Dermis microvascular lymphatic vessel endothelial cell (primary cell): ENCODE data around the gene ARF1. TPM values are rescaled to one million over a fixed set of nuclear protein-coding genes. Genes with fewer than 3 reads are reported as not detected.

Experiments used
- DNase-seq, 2 donors: peaks; one replicate each; pipeline versions ENCODE4 v3.0.0 to v3.0.0-alpha.2; 2010; ENCODE audit warnings: low read depth in 2 of 2
- total RNA-seq: library from RNA; depleted of rRNA; stranded (reverse); fragments of >200 nt; gene quantifications from 2 replicates; pipeline ENCODE4 v1.2.1, GENCODE V29; 2014

ARF1 gene
- 219 and 329 TPM in 2 replicates for total RNA-seq

DNA sequence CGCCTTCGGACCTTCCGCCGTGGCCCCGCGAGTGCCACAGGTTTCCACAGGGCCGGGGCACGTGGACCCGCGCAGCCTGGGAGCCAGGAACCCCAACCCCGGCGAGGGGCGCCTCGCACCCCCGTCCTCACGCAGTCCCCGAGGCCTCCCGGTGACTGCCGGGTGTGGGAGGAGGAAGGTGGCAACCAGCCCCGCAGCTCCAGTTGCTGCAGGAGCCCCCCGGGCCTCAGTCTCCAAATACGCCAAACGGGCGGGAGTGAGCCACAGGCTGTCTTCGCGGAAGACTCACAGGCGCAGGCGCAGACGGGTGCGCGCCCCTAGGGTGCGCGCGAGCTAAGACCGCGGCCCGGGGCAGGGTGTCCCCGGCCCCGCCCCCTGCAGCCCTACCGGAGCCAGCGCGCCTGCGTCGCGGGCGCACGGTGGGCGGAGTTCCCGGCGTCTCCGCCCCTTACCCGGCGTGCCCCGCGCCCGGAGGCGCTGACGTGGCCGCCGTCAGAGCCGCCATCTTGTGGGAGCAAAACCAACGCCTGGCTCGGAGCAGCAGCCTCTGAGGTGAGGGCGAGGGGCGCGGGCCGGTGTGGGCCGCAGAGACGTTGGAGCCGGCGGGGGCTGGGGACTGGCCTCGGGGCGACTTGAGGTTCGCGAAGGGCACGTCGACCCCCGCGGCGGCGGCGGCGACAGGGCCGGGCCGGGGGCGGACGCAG lies at the start of gene ARF1:
TSS of gene ARF1 (plus strand) at position 495 of the 704 bp plus-strand sequence. CDS start 14,407 bp downstream, outside the sequence.
- peak; percentile 84 to 96 for DNase-seq

DNA sequence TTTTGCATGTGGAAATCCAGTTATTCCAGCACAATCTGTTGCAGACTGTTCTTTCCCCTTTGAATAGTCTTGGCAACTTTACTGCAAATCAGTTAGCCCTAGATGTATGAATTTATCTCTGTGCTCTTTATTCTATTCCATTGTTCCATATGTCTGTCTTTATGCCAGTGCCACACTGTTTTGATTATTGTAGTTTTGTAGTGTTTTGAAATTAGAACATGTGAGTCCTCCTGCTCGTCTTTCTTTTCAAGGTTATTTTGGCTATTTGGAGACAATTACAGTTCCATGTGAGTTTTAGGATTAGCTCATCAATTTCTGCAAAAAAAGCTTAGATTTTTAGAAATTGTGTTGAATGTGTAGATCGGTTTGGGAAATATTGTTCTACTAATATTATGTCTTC lies 49.1 kb upstream of the ARF1 start:
- no peak for DNase-seq

DNA sequence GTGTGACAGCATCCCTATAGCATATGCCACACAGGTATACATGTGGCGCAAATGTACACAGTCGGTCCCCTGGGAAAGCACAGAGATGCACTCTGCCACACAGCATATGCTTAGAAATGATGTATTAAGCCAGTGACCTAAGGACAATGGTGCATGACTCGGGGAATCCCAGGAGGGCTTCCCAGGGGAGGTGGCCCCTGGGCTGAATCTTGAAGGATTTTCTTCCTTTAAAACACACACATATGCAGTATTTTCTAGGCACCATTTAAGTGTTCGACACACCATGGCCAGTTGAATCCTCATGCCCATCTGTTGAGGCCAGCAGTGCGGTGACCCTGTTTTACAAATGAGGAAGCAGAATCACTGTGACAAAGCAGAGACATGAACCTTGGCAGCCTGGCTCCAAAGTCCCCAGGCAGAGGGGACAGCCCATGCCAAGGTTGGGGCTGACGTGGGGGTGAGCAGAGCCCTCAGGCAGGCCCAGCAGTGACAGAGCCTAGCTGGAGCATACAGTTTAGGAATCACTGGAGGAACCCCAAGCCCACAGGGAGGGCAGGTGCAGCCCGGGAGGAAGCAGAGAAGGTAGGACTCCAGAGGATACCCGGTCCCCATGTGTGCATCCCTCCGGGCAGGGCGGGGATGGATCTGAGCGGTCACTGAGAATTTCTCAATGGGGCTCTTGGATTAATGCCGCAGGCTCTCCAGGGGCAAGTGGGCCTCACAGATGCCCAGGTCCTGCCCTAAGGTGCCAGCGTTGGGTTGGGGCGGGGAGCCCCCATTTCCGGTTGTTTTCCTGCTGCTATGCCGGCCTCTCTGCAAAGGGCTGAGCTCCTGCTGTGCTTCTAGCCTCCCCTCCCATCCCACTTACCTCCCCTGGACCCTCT lies 47.3 kb upstream of the ARF1 start:
- no peak for DNase-seq

- DNase-seq: no peak
Measured at GRCh38 chr1:228035844-228036243, 46.7 kb upstream of the ARF1 start.

GRCh38 chr1:228036701-228037231 lies 45.7 kb upstream of the ARF1 start:
- DNase-seq: no peak

DNA sequence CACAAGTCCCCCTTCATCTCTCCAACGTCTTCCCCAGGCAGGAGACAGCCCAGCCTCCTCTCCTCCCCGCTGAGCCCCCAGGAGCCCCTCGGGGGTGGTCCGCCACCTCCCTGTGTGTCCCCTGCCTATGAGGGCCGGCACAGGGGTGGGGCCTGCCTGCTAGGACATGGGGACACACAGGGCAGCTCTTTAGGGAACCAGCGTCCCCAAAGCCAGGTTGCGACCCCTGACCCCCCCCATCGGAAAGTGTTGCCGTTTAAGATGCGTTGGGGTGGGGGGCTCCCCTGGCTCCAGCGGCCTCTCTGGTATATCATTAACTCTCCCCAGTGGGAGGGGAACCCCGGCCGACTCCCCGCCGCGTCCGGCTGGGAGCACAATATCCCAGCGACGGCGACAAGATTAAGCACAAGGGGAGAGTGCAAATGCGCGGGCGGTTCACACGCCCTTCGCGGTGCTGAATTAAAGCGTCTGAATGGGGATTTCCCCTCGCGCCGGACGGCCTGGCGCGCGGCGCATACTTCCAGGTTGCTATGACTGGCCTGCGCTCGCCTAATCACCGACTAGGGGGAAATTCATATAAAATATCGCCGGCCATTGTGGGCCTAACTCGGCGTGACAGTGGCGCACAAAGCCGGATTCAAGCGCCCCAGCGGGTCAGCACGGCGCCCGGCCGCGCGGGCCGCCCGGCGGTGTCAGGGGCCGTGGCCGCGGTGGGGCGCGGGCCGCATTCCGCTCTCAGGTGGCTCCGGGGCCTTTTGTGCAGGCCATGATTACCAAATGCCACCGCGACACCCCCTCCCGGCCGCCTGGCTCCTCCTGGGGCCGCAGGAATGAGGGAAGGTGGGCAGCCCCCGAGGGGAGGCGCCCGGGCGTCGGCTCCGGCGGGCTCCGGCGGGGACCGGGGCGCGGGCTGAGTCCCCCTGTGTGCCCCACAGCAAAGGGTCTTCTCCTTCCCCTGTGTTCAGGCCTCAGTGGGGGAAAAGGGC lies 44.8 kb upstream of the ARF1 start:
- peak; percentile 10 to 54 for DNase-seq

- no peak for DNase-seq
Measured at GRCh38 chr1:228038387-228039005, 44.0 kb upstream of the ARF1 start.

DNA sequence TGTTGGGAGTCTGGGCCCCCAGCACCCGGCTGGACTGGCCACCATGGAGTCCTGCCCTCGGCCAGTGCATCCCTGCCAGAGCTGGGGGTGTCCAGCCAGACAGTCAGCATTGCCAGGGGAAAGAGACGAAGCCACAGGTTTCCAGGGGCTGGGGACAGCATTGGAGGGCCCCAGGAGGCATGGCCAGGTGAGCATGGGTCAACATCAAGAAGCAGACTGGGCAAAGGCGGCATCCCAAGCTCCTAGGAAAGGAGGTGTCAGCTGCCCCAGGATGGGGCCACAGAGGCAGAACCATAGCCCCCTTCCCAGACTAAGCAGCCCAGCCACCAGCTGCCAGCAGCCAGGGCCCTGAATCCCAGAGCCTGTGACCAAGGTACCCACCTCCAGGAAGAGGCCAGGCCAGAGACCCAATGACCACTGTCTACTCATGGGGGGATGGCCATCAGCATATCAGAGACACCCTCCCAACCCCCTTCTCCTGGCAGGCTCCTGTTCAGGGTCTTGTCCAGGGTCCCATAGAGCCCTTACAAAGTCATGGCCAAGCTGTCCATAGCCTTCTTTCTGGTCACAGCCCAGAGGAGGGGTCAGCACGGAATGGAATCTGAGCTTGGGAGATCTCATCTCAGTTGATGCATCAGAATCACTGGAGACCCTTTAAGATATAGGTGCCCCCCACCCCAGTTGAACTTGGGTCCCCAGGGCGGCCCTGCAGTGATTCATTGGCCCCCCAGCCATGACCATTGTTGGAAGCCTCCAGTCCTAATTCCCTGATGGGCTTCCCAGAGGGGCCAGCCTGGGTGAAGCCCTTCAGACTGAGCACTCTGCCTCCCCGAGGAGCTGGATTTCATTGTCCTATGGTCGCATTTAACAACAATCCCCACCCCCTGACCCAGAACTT lies 43.3 kb upstream of the ARF1 start:
- DNase-seq: no peak

GRCh38 chr1:228039986-228040385 lies 42.5 kb upstream of the ARF1 start:
- no peak for DNase-seq

DNA sequence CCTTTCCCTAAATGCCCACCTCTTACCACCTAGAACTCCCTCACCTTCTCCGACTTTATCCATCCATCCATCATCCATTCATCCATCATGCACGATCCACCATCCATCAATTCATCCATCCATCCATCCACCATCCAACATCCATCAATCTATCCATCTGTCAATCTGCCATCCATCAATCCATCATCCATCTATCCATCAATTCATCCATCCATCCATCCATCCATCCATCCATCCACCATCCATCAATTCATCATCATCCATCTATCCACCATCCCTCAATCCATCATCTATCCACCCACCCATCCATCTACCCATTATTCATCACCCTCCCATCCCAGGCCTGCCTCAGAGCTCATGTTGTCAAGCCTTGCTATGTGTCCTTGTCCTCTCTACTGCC lies 41.2 kb upstream of the ARF1 start:
- no peak for DNase-seq

DNA sequence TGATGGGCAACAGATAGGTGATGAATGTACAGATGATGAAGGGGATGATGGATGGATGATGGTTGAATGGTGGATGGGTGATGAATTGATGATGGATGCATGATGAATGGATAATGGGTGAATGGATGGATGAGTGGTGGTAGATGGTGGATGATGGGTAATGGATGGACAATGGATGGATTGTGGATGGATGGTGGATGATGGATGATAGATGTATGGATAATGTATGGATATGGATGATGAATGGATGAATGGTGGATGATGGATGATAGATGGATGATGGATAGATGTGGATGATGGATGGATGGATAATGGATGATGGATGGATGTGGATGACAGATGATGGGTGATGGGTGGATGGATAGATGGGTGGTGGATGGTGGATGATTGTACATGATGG lies 40.0 kb upstream of the ARF1 start:
- DNase-seq: no peak

DNA sequence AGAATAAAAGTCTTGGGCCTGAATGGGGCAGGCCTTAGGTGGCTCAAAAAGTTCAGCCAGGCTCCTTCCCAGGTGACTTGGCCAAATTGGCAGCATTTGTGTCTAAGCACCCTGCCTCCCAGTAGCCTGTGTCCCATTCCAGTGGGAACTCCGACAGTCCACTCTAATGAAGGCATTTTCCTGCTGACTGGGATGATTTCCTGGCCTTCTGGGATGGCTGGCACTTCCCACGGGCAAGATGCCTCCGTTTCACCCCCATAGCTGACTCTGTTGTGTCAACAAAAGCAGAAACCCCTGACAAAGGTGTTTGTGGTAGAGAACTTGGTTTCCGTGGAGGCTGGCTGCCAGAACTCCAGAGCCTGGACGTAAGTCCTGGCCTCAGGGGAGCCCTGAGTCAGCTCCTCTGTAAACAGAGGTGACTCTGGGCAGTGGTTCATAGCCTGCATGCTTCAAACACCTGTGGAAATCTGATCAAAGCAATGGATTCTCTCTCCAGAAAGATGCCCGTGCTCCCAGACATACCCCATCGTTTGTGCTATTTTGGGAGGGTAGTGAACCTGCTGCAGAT lies 39.1 kb upstream of the ARF1 start:
- DNase-seq: no peak

GRCh38 chr1:228044961-228045360 lies 37.5 kb upstream of the ARF1 start:
- DNase-seq: no peak

DNA sequence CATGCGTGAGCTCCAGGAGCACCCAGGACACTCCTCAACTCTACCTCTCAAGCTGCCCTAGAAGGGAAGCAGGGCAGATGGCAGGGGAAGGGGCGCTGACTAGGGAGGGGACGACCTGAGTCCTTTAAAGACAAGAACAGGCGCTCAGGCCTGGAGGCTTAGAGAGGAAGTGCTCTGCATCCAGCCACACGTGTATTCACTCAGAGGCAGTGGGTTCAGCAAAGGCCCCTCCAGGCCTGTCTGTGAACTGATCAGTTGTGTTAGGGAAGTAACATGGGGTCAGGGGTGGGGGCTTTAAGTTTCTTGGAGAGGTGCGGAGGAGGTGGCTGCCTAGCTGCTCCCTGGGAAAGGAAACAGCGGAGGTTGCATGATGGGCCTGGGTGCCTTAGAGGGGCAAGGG lies 37.1 kb upstream of the ARF1 start:
- DNase-seq: no peak

DNA sequence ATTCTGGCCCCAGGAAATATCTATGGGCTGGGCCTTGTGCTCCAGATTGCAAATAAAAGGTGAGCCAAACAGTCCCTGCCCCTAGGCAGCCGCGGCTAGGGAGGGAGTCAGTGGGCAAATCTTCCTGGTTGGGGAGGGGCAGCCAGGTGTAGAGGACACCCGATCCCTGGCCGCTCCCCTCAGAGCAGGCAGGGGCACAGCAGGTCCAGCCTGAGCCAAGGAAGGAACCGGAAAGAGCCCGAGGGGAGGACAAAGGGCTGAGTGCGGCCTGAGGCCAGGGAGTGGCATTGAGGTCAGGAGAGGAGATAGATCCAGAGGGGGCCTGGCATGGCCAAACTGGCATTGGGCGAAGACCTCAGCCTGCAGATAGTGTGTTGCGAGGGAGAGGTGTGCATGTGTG lies 36.6 kb upstream of the ARF1 start:
- DNase-seq: no peak

DNA sequence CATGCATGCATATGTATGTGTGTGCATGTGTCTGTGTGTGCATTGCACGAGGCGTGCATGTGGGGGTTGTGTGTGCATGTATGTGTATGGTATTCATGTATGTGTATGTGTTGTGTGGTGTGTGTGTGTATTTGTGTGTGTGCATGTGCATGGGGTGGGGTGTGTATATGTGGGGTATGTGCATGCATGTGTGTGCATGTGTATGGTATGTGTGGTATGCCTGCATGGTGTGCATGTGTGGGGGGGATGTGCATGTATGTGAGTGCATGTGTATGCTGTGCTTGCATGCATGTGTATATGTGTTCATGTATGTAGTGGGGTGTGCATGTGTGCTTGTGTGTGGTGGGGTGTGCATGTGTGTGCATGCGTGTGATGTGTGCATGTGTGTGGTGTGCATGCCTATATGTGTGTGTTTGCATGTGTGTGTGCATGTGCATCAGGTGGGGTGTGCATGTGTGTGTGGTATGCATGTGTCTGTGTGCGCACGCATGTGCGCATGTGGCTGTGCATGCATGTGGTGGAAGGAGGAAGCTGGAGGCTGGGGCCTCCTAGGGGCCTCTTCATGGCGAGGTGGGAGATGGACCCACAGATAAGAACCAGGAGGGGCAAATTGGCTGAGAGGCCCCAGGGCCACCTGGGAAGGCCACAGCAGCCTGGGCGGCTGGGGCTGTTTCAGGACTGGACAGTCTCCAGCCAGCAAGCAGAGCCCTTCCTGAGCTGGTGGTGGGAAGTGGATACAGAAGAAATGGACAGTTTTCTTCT lies 35.9 kb upstream of the ARF1 start:
- no peak for DNase-seq

DNA sequence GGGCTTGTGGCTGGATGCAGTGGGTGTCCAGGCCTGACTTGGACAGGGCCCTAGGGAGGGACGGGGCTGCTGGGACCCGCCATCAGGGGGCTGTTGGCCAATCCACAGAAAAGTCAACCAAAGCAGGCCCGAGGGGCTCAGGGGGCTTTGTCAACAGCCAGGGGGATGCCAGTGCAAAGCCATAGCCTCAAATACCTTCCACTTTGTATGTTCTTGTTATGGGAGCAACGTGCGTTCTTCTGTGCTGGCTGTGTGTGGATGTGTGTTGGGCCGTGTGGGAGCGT lies 35.4 kb upstream of the ARF1 start:
- DNase-seq: no peak

DNA sequence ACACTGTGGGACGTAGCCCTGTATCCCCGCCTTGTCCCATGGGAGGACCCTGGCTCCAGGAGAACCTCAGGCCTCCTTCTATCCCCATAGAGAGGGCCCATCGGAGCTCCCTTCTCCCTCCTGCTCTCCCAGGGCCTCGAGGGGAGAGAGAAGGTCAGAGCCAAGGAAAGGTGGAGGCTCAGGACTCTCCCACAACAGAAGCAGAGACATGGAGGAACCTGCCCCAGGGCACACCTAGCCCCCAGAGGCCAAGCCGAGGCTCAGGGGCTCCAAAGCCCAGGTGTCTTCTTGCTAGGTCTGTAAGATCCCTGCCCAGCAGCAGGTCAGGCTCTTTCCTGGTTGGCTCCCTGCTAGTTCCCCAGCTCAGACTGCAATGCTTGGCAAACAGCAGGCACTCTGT lies 34.4 kb upstream of the ARF1 start:
- DNase-seq: no peak

DNA sequence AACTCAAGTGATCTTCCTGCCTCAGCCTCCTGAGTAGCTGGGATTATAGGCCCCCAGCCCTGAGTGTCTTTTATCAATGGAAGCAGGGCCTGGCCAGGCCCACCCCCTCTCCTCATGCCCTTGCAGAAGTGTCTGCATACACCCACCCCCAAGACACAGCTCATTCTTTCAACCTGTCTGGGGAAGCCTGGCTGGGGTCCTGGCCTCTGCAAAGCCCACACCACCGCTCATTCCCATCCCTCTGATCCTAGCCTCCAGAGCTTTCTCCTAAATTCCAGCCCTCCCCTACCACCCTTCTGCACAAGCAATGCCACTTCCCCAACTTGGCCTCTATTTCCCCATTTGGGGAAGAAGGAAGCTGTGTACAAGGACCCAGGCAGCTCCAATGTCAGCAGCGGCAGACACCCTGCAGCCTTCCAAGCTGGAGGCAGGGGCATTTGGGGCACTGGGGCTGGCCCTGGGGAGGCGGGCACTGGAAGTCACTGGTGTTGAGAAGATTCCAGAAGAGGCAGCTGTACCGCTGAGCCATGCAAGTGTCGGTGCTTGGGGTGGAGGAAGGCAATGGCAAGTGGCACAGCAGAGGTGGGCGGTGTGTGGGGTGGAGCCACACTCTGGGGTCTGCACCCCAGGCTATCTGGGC lies 33.7 kb upstream of the ARF1 start:
- no peak for DNase-seq
